Muscle layer of duodenum (tissue), 2 donors: ENCODE results near the gene RPS6KA5.
"Not testable (repeated sequence)": the region's sequence is repeated elsewhere in the genome, so short reads cannot be mapped to it uniquely, and the experiment has no call there.

ENCODE experiments used
- H3K27ac ChIP-seq: one replicate; pipeline ENCODE4 v1.7.0; 2013; ENCODE audit warnings: mild to moderate bottlenecking, low read length
- H3K27me3 ChIP-seq: one replicate; pipeline ENCODE4 v1.7.0; 2013; ENCODE audit warnings: low read depth, mild to moderate bottlenecking, control low read depth, low read length
- H3K36me3 ChIP-seq, 2 donors: one replicate each; pipeline ENCODE4 v1.7.0; 2013; ENCODE audit warnings: low read length in 2 of 2, control low read depth in 1 of 2, mild to moderate bottlenecking in 1 of 2; ENCODE audit not compliant: insufficient read depth in 2 of 2, control insufficient read depth in 1 of 2
- H3K4me1 ChIP-seq, 2 donors: one replicate each; pipeline ENCODE4 v1.7.0; 2013; ENCODE audit warnings: low read length in 2 of 2, mild to moderate bottlenecking in 2 of 2, control low read depth in 1 of 2, moderate library complexity in 1 of 2; ENCODE audit not compliant: insufficient read depth in 2 of 2, control insufficient read depth in 1 of 2
- H3K4me3 ChIP-seq, 2 donors: one replicate each; pipeline ENCODE4 v1.7.0; 2013; ENCODE audit warnings: low read length in 2 of 2, low read depth in 1 of 2, mild to moderate bottlenecking in 1 of 2
- H3K9me3 ChIP-seq, 2 donors: one replicate each; pipeline ENCODE4 v1.7.0; 2013; ENCODE audit warnings: low read length in 2 of 2, control low read depth in 1 of 2, mild to moderate bottlenecking in 1 of 2; ENCODE audit not compliant: control insufficient read depth in 1 of 2
- donor health status: healthy.

The RPS6KA5 gene

DNA sequence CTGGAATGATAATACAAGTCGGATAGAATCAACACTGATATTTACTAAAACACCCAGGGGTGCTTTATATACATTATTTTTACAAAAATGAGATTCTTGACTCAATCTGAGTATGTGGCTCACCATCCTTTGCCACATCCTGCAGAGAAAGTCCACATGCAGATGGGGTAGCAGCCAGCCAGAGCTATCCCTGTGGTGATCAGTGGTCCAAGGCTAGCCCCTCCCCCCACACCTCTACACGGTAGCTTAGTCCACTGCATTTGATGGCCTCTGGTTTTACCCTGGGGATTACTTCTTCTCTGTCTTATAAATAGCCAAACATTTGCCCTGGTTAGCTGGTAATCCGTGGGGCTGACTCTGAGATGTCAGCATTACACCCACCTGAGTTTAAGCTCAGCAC, 216.1 kb downstream of the RPS6KA5 start:
- Histone ChIP-seq H3K27ac (no peak overlapping the region), H3K4me3 (no peak overlapping the region), H3K9me3 (no peaks in the 10 kb centered on the region), H3K27me3 (no peaks in the 10 kb centered on the region), H3K4me1 (peaks cover 0 to 1% of the 10 kb centered on the region in 2 donors), H3K36me3 (peaks cover 0 to 7% of the 10 kb centered on the region in 2 donors)

DNA sequence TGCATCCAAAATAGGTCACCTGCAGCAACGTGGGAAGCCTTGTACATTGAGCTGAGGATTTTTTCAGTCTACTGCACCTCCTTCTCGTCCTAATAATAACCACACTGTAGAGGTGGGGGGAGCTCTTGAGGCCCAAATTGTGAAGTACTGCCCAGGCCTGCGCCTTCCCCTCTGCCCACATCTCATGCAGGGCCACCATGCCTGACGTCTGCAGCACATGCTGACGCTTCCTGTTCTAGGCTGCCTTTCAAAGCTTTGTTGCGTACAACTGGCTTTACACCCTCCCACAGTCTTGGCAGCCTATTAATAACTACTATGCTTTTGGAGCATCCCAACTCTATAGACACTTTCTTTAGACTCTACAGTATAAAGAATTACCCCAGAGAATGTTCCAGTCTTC, 217.7 kb downstream of the RPS6KA5 start:
- Histone ChIP-seq H3K27ac (no peak overlapping the region), H3K27me3 (no peaks in the 10 kb centered on the region), H3K4me1 (peaks cover 0 to 5% of the 10 kb centered on the region in 2 donors), H3K36me3 (peaks cover 0 to 7% of the 10 kb centered on the region in 2 donors), H3K4me3 (no peak overlapping the region), H3K9me3 (no peaks in the 10 kb centered on the region)

DNA sequence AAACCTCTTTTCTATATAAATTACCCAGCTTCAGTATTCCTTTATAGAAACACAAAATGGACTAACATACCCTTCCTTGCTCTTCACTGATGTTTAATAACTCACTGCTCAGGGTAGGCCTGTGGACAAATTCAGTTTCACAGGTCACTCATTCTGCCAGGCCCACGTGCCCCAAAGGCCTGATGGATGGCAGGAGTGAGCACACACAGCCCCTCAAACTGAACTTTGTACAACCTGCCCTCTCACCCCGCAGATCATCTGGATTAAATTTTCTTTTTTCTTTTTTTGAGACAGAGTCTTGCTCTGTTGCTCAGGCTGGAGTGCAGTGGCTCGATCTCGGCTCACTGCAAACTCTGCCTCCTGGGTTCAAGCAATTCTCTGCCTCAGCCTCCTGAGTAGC, 219.8 kb downstream of the RPS6KA5 start:
- not testable (repeated sequence) for H3K27ac ChIP-seq, H3K4me3 ChIP-seq, H3K4me1 ChIP-seq

DNA sequence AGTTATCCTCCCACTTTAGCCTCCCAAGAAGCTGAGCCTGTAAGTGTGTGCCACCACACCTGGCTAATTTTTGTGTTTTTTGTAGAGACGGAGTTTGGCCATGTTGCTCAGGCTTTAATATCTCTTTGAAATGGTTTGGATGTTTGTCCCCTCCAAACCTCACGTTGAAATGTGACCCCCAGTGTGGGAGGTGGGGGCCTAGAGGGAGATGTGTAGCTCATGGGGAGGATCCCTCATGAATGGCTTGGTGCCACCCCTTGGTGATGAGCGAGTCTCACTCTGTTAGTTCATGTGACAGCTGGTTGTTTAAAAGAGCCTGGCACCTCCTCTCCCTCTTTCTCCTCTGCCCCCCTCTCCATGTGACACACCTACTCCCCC, 220.6 kb downstream of the RPS6KA5 start:
- H3K27ac ChIP-seq, result no peak overlapping the region
- H3K27me3 ChIP-seq, result no peaks in the 10 kb centered on the region
- H3K9me3 ChIP-seq, result no peaks in the 10 kb centered on the region
- no peak overlapping the region for H3K4me3 ChIP-seq
- peaks cover 0 to 9% of the 10 kb centered on the region in 2 donors for H3K4me1 ChIP-seq
- H3K36me3 ChIP-seq, result no peaks in the 10 kb centered on the region

More for the DNA sequence above, 219.8 kb downstream of the RPS6KA5 start:
- not testable (repeated sequence) for H3K9me3 ChIP-seq, H3K27me3 ChIP-seq, H3K36me3 ChIP-seq

DNA sequence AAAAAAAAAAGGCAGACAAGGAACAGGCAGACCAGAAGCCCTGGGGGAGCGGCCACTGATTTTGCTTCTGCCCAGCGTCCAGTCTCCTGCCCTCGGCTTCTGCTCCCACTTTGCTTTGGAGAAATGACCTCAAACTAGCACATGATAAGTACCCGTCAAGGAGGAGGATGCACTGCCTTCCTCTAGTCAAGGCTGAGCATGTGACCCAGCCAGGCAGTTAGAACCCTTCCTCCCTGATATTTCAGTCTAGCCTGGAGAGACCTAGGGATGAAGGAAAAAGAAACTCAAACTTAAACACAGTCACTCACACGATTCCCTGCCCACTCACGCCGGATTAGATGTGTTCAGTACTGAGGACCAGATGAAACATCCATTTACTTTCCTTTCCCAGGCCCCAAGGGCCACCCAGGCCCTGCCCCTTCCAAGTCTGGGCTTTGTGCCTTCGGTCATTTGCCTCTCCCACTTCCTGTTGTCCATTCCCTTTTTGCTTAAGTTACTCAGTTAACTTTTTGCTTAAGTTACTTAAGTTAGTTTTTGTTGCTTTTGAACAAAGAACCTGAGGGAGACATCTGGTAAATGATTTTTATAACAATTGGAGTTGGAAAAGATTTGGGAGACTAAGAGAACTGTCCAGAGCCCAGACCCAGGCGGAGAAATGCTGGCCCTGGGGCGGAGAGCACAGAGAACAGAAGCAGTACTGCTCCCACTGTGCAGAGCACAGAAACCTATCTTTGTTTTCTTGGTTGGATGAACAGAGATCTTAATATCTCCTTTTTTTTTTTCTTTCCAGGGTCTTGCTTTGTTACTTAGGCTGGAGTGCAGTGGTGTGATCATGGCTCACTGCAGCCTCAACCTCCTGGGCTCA, 221.2 kb downstream of the RPS6KA5 start:
- Histone ChIP-seq H3K9me3 (no peaks in the 10 kb centered on the region), H3K27me3 (no peaks in the 10 kb centered on the region), H3K36me3 (no peaks in the 10 kb centered on the region), H3K4me3 (peak overlapping the region in 1 of 2 donors; percentile 27), H3K27ac (peak overlapping the region; percentile 53), H3K4me1 (peaks cover 0 to 9% of the 10 kb centered on the region in 2 donors)

DNA sequence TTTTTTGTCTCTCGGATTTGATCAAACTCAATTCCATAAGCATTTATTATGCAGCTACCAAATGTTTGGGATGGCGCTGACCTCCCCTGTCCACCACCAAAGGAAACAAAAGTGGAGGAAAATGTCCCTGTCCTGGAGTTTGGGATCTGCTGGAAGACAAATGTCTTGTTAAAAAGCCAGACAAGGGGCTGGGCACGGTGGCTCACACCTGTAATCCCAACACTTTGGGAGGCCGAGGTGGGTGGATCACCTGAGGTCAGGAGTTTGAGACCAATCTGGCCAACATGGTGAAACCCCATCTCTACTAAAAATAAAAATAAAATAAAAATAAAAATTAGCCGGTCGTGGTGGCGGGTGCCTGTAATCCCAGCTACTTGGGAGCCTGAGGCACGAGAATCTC, 221.9 kb downstream of the RPS6KA5 start:
- not testable (repeated sequence) for H3K4me3 ChIP-seq, H3K9me3 ChIP-seq, H3K4me1 ChIP-seq, H3K27me3 ChIP-seq, H3K27ac ChIP-seq, H3K36me3 ChIP-seq

DNA sequence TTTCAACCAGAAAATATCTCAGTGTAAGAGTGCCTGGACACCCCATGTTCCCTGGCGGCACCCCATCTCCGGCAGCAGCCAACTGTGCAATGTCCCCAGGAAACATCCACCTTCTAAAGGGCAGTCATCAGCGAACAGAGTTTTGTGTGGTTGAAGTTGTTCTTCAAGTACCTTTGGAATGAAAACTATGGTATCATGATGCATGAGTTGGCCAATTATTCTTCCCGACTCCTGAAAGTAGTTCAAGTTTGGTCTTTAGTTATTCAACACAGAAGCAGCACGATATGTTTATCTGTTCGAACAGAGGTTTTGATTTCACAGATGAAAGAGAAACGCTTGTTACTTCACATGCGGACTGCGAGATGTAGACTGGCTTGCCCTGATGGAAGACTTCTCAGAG, 223.1 kb downstream of the RPS6KA5 start:
- Histone ChIP-seq H3K36me3 (no peaks in the 10 kb centered on the region), H3K4me1 (peaks cover 0 to 9% of the 10 kb centered on the region in 2 donors), H3K4me3 (no peak overlapping the region), H3K9me3 (no peaks in the 10 kb centered on the region), H3K27ac (no peak overlapping the region), H3K27me3 (no peaks in the 10 kb centered on the region)

DNA sequence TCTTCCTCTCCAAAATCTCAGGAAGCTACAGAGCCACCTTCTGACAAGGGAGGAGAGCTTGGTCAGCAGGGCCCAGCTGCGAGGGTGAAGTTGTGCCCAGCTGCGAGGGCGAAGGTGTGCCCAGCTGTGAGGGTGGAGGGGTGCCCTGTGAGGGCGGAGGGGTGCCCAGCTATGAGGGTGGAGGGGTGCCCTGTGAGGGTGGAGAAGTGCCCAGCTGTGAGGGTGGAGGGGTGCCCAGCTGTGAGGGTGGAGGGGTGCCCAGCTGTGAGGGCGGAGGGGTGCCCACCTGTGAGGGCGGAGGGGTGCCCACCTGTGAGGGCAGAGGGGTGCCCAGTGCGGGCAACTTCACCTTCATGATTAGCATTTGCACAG, 223.8 kb downstream of the RPS6KA5 start:
- Histone ChIP-seq H3K4me1 (peaks cover 0 to 9% of the 10 kb centered on the region in 2 donors), H3K4me3 (no peak overlapping the region), H3K27ac (no peak overlapping the region), H3K27me3 (no peaks in the 10 kb centered on the region), H3K9me3 (no peaks in the 10 kb centered on the region), H3K36me3 (no peaks in the 10 kb centered on the region)

DNA sequence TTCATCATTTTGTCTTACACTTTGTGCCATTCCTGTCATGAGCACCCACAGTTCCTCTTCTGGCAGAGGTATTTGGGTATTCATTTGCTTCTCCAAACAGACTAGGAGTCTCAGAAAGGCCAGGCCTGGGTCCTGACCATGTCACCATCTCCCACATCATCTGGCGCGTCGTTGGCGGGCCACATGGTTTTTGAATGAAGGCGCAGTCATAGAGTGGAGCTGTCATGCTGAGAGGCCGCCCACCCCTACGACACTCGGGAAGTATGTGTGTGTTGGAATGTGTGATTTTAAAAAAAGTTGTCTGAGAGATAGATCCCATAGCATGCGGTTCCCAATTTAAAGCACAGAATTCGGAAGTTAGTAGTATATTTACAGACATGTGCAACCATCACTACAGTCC, 228.6 kb downstream of the RPS6KA5 start:
- Histone ChIP-seq H3K27ac (no peak overlapping the region), H3K36me3 (no peaks in the 10 kb centered on the region), H3K4me3 (no peak overlapping the region), H3K27me3 (no peaks in the 10 kb centered on the region), H3K9me3 (no peaks in the 10 kb centered on the region), H3K4me1 (peaks cover 5 to 10% of the 10 kb centered on the region in 2 donors)

DNA sequence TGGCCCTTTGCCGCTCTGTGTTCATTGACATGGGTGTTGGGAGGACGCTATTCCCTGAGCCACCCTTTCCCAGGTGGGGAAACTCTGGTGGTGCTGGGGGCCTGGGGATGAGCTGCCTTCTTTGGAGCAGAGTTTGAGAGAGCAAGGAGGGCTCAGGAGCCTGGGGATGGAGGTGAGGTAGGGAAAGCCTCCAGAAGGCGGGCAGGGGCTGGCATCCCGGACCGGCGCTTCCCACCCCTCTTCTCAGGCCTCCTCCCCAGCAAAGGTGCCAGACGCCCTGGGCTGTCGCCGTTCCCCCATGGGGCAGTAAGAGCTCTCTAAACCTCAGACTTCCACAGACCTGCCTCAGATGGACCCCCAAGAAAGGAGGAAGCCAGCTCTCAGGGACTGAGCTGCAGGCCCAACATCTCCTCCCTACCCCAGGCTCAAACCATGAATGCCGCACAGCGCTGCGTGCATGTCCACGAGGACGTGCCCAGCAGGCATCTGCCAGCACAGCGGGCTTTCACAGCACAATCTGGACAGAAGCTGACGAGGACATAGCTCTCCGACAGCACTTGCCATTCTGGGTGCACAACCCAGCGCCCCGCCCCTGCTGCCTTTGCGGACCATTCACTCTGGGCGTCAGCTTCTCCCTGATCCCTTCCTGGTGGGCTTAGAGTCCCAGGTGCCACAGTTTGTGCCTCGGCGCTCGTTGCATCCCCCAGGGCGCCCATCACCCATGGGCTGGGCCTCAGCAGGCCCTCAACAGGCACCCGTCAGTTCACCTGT, 229.3 kb downstream of the RPS6KA5 start:
- Histone ChIP-seq H3K27me3 (no peaks in the 10 kb centered on the region), H3K4me1 (peaks cover 5 to 7% of the 10 kb centered on the region in 2 donors), H3K27ac (no peak overlapping the region), H3K9me3 (no peaks in the 10 kb centered on the region), H3K36me3 (no peaks in the 10 kb centered on the region), H3K4me3 (no peak overlapping the region)

DNA sequence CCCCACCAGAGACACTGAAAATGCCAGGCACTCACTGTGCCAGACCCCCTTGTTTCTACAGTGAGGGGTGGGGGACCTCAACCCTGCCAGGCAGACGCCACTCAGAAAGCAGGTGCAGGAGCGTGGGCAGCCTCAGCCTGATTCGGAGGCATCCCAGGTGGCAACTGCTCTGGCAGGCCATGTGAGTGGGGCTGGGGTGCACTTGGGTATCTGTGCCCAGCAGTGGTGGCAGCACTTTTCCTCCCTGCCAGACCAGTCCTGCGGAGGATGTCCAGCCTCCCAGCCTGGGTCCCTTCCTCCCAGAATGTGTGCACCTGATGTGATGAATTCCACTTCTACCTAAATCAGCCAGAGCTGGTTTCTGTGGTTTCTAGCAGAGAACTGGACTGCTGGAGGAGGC, 230.8 kb downstream of the RPS6KA5 start:
- no peak overlapping the region for H3K27ac ChIP-seq
- no peaks in the 10 kb centered on the region for H3K9me3 ChIP-seq
- peaks cover 5 to 7% of the 10 kb centered on the region in 2 donors for H3K4me1 ChIP-seq
- H3K36me3 ChIP-seq, result no peaks in the 10 kb centered on the region
- H3K4me3 ChIP-seq, result no peak overlapping the region
- H3K27me3 ChIP-seq, result no peaks in the 10 kb centered on the region
